ENCODE data around the gene OR2A7. TPM values are rescaled to one million over a fixed set of nuclear protein-coding genes. Genes with fewer than 3 reads are reported as not detected.
"Not testable (repeated sequence)": the region's sequence is repeated elsewhere in the genome, so short reads cannot be mapped to it uniquely, and the experiment has no call there.

Gene OR2A7
- 10 to 100 TPM in 1 of 6 donors, 1 to 10 TPM in 5; 4.5 to 12.0 (median 8.2) TPM for total RNA-seq

GRCh38 chr7:144264692-144265091 lies at the start of gene OR2A7:
Gene OR2A7 (minus strand): TSS chr7:144264792. CDS start chr7:144259628, 5,164 bp downstream.
- not testable (repeated sequence) for H3K4me1 ChIP-seq, H3K36me3 ChIP-seq, H3K4me3 ChIP-seq, H3K27me3 ChIP-seq, H3K9me3 ChIP-seq, DNase-seq, H3K27ac ChIP-seq
- 89 to 93% methylated on average over 5 to 7 of the region's 7 CpGs for WGBS, 2 donors
- peak in 1 of 2 donors; percentile 36 for ATAC-seq (ENCODE audit: low FRiP score in 2 of 2)

- H3K4me1 ChIP-seq; H3K27ac ChIP-seq; H3K9me3 ChIP-seq; DNase-seq; H3K27me3 ChIP-seq; H3K36me3 ChIP-seq; H3K4me3 ChIP-seq; ATAC-seq (ENCODE audit: low FRiP score in 2 of 2): not testable (repeated sequence)
- 92% methylated on average over 2 of the region's 2 CpGs; no CpG with 5 or more reads in 1 of the 2 donors for WGBS, 2 donors
Measured at GRCh38 chr7:144311872-144312469, 47.4 kb upstream of the OR2A7 start, which contains the start of gene OR2A1. Gene OR2A1 (plus strand): TSS chr7:144312419. CDS start chr7:144318125, 5,706 bp downstream.

GRCh38 chr7:144311218-144311617 lies 46.6 kb upstream of the OR2A7 start:
- WGBS, 2 donors: 100% methylated on average over 1 of the region's 2 CpGs; no CpG with 5 or more reads in 1 of the 2 donors
- H3K27me3 ChIP-seq; DNase-seq; H3K27ac ChIP-seq; H3K4me1 ChIP-seq; H3K9me3 ChIP-seq; H3K4me3 ChIP-seq; ATAC-seq (ENCODE audit: low FRiP score in 2 of 2); H3K36me3 ChIP-seq: not testable (repeated sequence)

- H3K4me1 ChIP-seq, DNase-seq, H3K9me3 ChIP-seq, H3K36me3 ChIP-seq, H3K4me3 ChIP-seq, H3K27me3 ChIP-seq, H3K27ac ChIP-seq: not testable (repeated sequence)
- no CpG with 5 or more reads among the region's 2 CpGs for WGBS, 2 donors
- peak in 1 of 2 donors; percentile 7 for ATAC-seq (ENCODE audit: low FRiP score in 2 of 2)
Measured at GRCh38 chr7:144309702-144310101, 45.1 kb upstream of the OR2A7 start.

- H3K4me1 ChIP-seq, H3K9me3 ChIP-seq, H3K27me3 ChIP-seq, H3K27ac ChIP-seq, H3K36me3 ChIP-seq, H3K4me3 ChIP-seq, DNase-seq: not testable (repeated sequence)
- WGBS, 2 donors: no CpG with 5 or more reads among the region's 2 CpGs
- ATAC-seq (ENCODE audit: low FRiP score in 2 of 2): peak in 1 of 2 donors; percentile 48
Measured at GRCh38 chr7:144305156-144305555, 40.6 kb upstream of the OR2A7 start.

- no CpG with 5 or more reads among the region's 5 CpGs for WGBS, 2 donors
- not testable (repeated sequence) for H3K27ac ChIP-seq; H3K36me3 ChIP-seq; H3K9me3 ChIP-seq; H3K27me3 ChIP-seq; DNase-seq; ATAC-seq (ENCODE audit: low FRiP score in 2 of 2); H3K4me1 ChIP-seq; H3K4me3 ChIP-seq
Measured at GRCh38 chr7:144303607-144304006, 39.0 kb upstream of the OR2A7 start.

GRCh38 chr7:144302578-144303303 lies 38.1 kb upstream of the OR2A7 start:
- WGBS, 2 donors: no CpG with 5 or more reads among the region's 1 CpG
- not testable (repeated sequence) for H3K36me3 ChIP-seq

GRCh38 chr7:144293794-144294499 lies 29.4 kb upstream of the OR2A7 start:
- DNase-seq, H3K9me3 ChIP-seq, H3K27me3 ChIP-seq, H3K36me3 ChIP-seq, H3K27ac ChIP-seq, H3K4me1 ChIP-seq: not testable (repeated sequence)
- peak overlapping the region in 2 of 4 donors; percentile 33 to 36 for H3K4me3 ChIP-seq
- WGBS, 2 donors: no CpG with 5 or more reads among the region's 60 CpGs
- peak; percentile 94 to 98 for ATAC-seq (ENCODE audit: low FRiP score in 2 of 2)

More at GRCh38 chr7:144302578-144303303, 38.1 kb upstream of the OR2A7 start:
- peak in 1 of 2 donors; percentile 27 for ATAC-seq (ENCODE audit: low FRiP score in 2 of 2)
- H3K4me3 ChIP-seq, H3K27me3 ChIP-seq, H3K4me1 ChIP-seq, DNase-seq, H3K9me3 ChIP-seq, H3K27ac ChIP-seq: not testable (repeated sequence)

- DNase-seq; H3K9me3 ChIP-seq; H3K27me3 ChIP-seq; H3K36me3 ChIP-seq; ATAC-seq (ENCODE audit: low FRiP score in 2 of 2); H3K4me3 ChIP-seq; H3K27ac ChIP-seq; H3K4me1 ChIP-seq: not testable (repeated sequence)
- 73 to 96% methylated on average over 3 of the region's 14 CpGs for WGBS, 2 donors
Measured at GRCh38 chr7:144292384-144293161, 28.0 kb upstream of the OR2A7 start.

- not testable (repeated sequence) for H3K27me3 ChIP-seq; ATAC-seq (ENCODE audit: low FRiP score in 2 of 2); H3K4me3 ChIP-seq; H3K4me1 ChIP-seq; H3K27ac ChIP-seq; H3K9me3 ChIP-seq; H3K36me3 ChIP-seq
- peak in 1 of 2 donors; percentile 20 for DNase-seq
- WGBS, 2 donors: 31 to 71% methylated on average over 2 to 3 of the region's 4 CpGs
Measured at GRCh38 chr7:144291607-144292006, 27.0 kb upstream of the OR2A7 start.

GRCh38 chr7:144287171-144287784 lies 22.7 kb upstream of the OR2A7 start:
- H3K36me3 ChIP-seq; H3K4me3 ChIP-seq; ATAC-seq (ENCODE audit: low FRiP score in 2 of 2); H3K9me3 ChIP-seq; H3K4me1 ChIP-seq; H3K27ac ChIP-seq; H3K27me3 ChIP-seq; DNase-seq: not testable (repeated sequence)
- no CpG with 5 or more reads among the region's 3 CpGs for WGBS, 2 donors

- H3K27me3 ChIP-seq; DNase-seq; H3K4me3 ChIP-seq; H3K9me3 ChIP-seq; ATAC-seq (ENCODE audit: low FRiP score in 2 of 2); H3K36me3 ChIP-seq; H3K4me1 ChIP-seq; H3K27ac ChIP-seq: not testable (repeated sequence)
- no CpG with 5 or more reads among the region's 6 CpGs for WGBS, 2 donors
Measured at GRCh38 chr7:144283716-144284115, 19.1 kb upstream of the OR2A7 start.

Measured in upper lobe of left lung (tissue), 6 donors.